ENCODE data around the gene CCR2.

- TF ChIP-seq PPARA (CRISPR knock-in tag; IDR thresholded peaks at IDR 0.05; ENCODE audit: borderline replicate concordance) (no peak), CSDC2 (CRISPR knock-in tag; IDR thresholded peaks at IDR 0.05) (no peak), SNAI2 (CRISPR knock-in tag; IDR thresholded peaks at IDR 0.05) (no peak), TSHZ2 (CRISPR knock-in tag; IDR thresholded peaks at IDR 0.05) (no peak), CREB5 (CRISPR knock-in tag; IDR thresholded peaks at IDR 0.05; ENCODE audit: low read depth) (no peak), ZNF565 (CRISPR knock-in tag; conservative IDR thresholded peaks at IDR 0.05; ENCODE audit: low read depth) (no peak), PATZ1 (CRISPR knock-in tag; IDR thresholded peaks at IDR 0.05; ENCODE audit: borderline replicate concordance) (no peak), ARNTL (CRISPR knock-in tag; IDR thresholded peaks at IDR 0.05; ENCODE audit: borderline replicate concordance, low read depth) (no peak), ISL1 (CRISPR knock-in tag; IDR thresholded peaks at IDR 0.05) (no peak), ZNF70 (CRISPR knock-in tag; IDR thresholded peaks at IDR 0.05) (no peak), TCF4 (CRISPR knock-in tag; IDR thresholded peaks at IDR 0.05; ENCODE audit: borderline replicate concordance) (no peak), ZFP3 (CRISPR knock-in tag; IDR thresholded peaks at IDR 0.05) (no peak), ZC3H10 (CRISPR knock-in tag; IDR thresholded peaks at IDR 0.05) (no peak)
Measured at GRCh38 chr3:46405301-46406019, 51.5 kb downstream of the CCR2 start.
